ENCODE data around the gene KLF6.

GRCh38 chr10:3745521-3745920, 39.5 kb downstream of the KLF6 start:
- TF ChIP-seq, protein P1, sequence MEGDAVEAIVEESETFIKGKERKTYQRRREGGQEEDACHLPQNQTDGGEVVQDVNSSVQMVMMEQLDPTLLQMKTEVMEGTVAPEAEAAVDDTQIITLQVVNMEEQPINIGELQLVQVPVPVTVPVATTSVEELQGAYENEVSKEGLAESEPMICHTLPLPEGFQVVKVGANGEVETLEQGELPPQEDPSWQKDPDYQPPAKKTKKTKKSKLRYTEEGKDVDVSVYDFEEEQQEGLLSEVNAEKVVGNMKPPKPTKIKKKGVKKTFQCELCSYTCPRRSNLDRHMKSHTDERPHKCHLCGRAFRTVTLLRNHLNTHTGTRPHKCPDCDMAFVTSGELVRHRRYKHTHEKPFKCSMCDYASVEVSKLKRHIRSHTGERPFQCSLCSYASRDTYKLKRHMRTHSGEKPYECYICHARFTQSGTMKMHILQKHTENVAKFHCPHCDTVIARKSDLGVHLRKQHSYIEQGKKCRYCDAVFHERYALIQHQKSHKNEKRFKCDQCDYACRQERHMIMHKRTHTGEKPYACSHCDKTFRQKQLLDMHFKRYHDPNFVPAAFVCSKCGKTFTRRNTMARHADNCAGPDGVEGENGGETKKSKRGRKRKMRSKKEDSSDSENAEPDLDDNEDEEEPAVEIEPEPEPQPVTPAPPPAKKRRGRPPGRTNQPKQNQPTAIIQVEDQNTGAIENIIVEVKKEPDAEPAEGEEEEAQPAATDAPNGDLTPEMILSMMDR (conservative IDR thresholded peaks at IDR 0.05; ENCODE audit: low read depth, low read length): no peak
- no peak for TF ChIP-seq EZH2 (IDR thresholded peaks at IDR 0.05; ENCODE audit: low read length, unreplicated experiment)
- TF ChIP-seq EZH2phosphoT487 (IDR thresholded peaks at IDR 0.05; ENCODE audit: borderline replicate concordance, low read length): no peak

All from PC-3 (cell line).